ENCODE measurements around the gene ADAMTS6.

- TF ChIP-seq CTCF (IDR thresholded peaks at IDR 0.05; ENCODE audit: low read depth, low read length, poor library complexity, severe bottlenecking): no peak
- no peak for TF ChIP-seq EZH2phosphoT487 (IDR thresholded peaks at IDR 0.05; ENCODE audit: borderline replicate concordance, low read length)
Observed at GRCh38 chr5:65395526-65396155, 86.1 kb downstream of the ADAMTS6 start.
